Omental fat pad (tissue), 4 donors: ENCODE results near the gene STK33. TPM values are rescaled to one million over a fixed set of nuclear protein-coding genes. Genes with fewer than 3 reads are reported as not detected.

Experiments used
- ATAC-seq: fragments of 150-250 bp; one replicate; pipeline ENCODE4 v1.9.1; 2016; ENCODE audit warnings: mild to moderate bottlenecking, moderate library complexity; ENCODE audit not compliant: low FRiP score
- DNase-seq: peaks from one replicate; pipeline ENCODE4 v3.0.0-alpha.2; 2019; ENCODE audit warnings: low spot score
- total RNA-seq, 4 donors: library from RNA; depleted of rRNA; stranded (reverse); fragments of >200 nt; gene quantifications; one replicate each; pipeline ENCODE4 v1.1.0, GENCODE V29; 2016
- TF ChIP-seq, protein P1 (sequence below), 3 donors: fragments of 450-650 bp; IDR thresholded peaks; one replicate each; pipeline ENCODE4 v1.5.1; 2016 to 2017; ENCODE audit warnings: antibody characterized with exemption in 3 of 3, mild to moderate bottlenecking in 3 of 3, moderate library complexity in 2 of 3

STK33 gene
- total RNA-seq, 4 donors from 2014 or later: 0.96 to 3.2 (median 1.9) TPM

DNA sequence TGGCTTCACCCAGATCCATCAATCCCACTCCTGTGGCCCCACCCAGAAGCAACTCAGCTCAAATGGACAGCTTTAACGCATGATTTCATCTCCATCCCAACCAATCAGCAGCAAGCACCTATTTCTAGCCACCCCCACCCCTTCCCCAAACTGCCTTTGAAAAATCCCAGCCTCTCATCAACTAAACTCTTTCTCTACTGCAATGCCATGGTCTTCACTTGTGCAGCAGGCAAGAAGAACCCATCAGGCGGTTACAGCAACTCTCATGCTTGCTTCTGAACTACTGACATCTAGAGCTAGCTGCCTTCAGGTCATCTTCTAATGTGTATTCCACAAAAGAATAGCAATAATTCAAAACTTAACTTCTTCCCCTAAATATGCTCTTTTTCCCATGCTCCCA, 42.1 kb upstream of the STK33 start:
- ATAC-seq (no peak), DNase-seq (no peak)
- TF ChIP-seq, protein P1, sequence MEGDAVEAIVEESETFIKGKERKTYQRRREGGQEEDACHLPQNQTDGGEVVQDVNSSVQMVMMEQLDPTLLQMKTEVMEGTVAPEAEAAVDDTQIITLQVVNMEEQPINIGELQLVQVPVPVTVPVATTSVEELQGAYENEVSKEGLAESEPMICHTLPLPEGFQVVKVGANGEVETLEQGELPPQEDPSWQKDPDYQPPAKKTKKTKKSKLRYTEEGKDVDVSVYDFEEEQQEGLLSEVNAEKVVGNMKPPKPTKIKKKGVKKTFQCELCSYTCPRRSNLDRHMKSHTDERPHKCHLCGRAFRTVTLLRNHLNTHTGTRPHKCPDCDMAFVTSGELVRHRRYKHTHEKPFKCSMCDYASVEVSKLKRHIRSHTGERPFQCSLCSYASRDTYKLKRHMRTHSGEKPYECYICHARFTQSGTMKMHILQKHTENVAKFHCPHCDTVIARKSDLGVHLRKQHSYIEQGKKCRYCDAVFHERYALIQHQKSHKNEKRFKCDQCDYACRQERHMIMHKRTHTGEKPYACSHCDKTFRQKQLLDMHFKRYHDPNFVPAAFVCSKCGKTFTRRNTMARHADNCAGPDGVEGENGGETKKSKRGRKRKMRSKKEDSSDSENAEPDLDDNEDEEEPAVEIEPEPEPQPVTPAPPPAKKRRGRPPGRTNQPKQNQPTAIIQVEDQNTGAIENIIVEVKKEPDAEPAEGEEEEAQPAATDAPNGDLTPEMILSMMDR (IDR thresholded peaks at IDR 0.05): no peak

DNA sequence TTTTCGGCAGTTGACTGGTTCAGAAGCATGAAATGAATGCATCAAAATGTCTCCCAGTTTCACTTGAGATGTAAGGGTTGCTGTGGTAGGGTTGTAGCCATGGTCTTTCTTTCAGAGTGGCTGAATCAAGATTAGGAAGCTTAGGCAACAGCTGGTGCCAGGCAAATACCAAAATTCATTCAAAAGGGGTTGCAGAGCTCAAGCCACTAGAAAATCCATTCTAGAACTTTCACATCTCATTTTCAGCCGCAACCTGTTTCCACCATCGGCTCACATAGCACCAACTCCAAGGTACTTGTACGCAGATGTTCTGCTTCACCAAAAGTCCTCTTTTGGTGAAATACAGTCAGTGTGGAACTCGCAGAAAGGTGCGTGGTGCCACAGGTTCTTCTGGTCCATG, 40.5 kb upstream of the STK33 start:
- TF ChIP-seq, protein P1 (IDR thresholded peaks at IDR 0.05): no peak

DNA sequence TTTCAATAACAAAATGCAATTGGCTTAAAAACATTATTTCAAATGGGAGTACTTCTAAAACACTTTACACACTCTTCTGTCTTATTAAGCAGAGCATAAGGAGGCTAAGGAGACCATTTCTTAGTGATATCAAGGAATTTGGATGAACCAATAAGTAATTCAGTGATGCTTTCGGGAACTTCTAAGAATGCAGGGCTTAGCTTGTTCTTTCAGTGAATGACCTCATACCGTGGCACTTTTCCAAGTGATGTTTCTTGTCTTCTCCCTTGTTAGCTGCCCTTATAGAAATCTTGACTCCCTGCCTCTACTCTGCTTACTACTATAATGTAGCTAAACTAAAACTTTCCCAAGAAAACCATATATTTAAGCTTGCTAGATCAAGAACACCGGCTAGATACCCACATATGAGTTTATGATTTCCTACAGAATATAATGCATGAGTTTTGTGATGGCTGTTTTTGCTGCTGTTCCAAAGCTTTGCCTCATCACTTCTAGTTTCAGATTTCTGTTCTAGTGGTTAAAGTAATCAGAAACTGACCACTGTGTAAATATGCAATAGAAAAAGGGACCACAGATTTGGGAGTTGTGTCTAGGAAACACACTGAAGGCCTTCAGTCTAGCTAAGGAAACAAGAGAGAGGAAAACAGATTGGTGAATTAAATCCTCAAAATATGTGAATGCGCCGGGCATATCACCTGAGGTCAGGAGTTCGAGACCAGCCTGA, 37.5 kb upstream of the STK33 start:
- DNase-seq (no peak), ATAC-seq (no peak)

More for the DNA sequence above, 40.5 kb upstream of the STK33 start:
- ATAC-seq: no peak
- DNase-seq: no peak

GRCh38 chr11:8624698-8625097, 30.7 kb upstream of the STK33 start:
- DNase-seq: no peak
- TF ChIP-seq, protein P1 (IDR thresholded peaks at IDR 0.05): no peak

More for the DNA sequence above, 37.5 kb upstream of the STK33 start:
- TF ChIP-seq, protein P1 (IDR thresholded peaks at IDR 0.05): no peak

GRCh38 chr11:8621147-8621546, 27.1 kb upstream of the STK33 start:
- TF ChIP-seq, protein P1 (IDR thresholded peaks at IDR 0.05): no peak
- no peak for ATAC-seq
- no peak for DNase-seq

More at GRCh38 chr11:8624698-8625097, 30.7 kb upstream of the STK33 start:
- ATAC-seq: no peak

DNA sequence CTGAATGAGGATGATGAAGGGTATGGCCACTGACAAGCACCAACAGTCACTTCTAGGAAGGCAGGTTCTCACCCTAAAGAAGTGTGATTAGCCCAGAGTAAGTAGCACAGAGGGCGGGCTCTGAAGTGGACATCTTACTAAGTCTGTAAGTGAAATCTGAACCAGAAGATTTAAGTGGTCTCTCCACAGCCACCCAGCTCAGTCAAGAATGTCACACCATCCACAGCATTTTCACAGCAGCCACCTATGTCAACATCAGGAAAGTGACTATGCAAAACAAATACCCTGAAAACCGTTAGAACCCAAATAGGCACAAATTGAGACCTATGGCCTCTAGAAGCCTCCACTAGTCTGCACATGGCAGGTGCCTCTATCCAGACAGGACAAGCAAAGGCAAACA, 23.0 kb upstream of the STK33 start:
- TF ChIP-seq, protein P1 (IDR thresholded peaks at IDR 0.05): no peak
- DNase-seq (no peak), ATAC-seq (no peak)
